Measurements from ENCODE around the gene SMARCB1.

SMARCB1 gene

DNA sequence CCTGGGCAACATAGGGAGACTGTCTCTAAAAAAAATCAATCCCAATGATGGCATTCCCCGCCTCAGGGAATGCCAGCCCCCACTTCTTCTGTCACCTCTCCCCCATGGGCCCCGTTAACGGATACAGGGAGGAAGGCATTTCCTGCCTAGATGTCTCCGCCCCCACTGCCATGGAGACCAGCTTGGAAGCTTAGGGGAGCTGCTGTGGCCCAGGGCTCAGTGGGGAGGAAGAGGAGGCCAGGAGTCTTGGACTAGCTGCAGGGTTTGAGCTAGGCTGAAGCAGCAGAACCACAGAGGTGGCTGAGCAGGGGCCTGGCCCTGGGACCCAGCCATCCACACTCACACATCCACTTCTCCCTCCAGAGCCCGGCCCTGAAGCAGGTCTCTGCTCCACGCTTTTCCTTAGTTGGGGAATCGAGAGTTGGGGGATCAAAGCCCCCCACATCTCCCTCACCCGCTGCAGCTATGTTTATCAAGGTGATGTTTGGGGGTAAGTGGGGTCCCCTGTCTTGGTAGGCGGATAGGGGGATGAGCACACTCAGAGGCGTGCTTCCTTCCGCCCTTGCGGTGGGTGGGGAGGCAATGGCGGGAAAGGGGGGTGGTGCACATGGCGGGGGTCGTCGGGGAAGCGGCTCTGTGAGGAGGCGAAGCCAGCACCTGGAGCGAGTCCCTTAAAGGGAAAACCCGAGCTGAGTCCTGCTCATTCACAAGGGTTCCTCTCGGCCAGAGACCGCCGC is 23.8 kb upstream of the SMARCB1 start, which contains the start of gene C22orf15:
C22orf15 (plus strand) TSS at position 149 of the 737 bp plus-strand sequence; CDS start at position 466, 317 bp downstream.
- DNase-seq (ENCODE audit: low spot score): no peak

GRCh38 chr22:23763579-23763945 is 23.2 kb upstream of the SMARCB1 start:
- DNase-seq (ENCODE audit: low spot score): peak; percentile 37

DNA sequence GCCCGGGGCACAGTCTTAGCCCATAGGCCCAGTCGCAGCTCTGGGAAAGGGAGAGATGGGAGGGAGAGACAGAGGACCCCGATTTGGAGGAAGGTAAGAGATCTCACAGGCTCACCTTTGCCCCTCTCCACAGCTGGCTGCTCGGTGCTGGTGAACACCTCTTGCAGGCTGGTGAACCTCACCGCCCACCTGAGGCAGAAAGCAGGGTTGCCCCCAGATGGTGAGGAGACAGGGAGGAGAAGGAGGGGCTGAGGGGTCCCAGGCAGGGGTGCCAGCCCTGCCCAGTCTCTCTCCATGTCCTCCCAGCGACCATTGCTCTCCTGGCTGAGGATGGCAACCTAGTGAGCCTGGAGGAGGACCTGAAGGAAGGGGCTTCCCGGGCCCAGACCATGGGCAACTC is 22.8 kb upstream of the SMARCB1 start:
- no peak for DNase-seq (ENCODE audit: low spot score)

DNA sequence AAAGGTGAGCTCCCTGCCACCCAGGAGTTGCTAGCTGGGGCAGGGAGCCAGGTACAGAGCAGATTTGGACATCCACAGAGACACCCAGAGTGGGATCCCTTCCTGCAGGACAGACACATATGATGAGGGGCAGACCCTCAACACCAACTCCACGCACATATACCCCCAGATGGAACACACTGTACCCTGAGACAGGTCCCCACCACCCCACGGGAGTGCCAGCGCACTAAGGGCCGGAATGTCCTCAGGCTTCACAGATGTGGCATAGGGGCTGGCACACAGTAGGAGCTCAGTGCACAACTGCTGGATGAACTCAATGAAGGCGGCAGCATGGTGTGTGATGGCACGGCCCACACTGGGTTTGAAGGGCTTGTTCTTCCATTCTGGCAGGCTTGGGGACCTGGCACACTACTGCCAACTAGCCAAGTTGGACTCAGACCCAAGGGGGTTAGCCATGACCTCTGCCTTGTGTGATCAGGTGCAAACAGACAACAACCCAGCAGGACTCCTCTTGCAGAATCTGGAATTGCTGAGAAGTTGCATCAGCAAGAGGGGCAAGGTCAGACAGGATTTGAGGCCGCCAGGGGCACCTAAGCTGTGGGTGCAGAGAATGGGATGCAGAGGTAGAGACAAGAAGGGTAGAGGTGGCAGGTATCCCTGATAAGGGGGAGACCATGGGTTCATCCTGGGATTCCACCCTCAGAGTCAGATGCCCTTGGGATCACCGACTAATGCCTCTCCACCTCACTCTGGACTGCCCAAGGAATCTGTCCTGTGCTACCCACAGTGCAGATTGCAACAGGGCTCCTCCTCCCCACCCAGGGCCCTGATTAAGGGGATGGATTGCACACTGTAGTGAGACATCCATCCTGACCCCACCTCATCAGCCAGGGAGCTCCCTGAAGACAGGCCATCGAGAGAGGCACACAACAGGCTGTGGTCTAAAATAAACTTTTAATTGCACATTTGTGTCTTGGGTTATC is 21.6 kb upstream of the SMARCB1 start:
- no peak for DNase-seq (ENCODE audit: low spot score)

DNA sequence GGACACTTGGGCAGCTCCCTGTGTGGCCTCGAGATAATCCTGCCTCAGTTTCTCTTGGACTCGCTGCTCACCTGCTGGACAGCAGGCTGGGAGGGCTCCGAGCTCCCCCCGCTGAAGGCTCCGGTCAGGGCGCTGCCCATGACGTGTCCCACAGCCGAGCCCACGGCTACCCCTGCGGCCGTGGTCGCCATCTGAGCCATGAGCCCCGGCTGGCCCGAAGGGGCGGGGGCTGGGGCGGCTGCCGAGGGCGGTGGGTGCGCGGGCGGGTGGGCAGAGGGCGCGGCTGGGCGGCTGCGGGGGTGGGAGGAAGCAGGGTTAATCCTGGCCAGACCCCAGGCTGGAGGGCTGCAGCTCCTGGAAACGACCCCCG is 19.5 kb upstream of the SMARCB1 start:
- no peak for DNase-seq (ENCODE audit: low spot score)

GRCh38 chr22:23767673-23768548 is 18.9 kb upstream of the SMARCB1 start, which contains the start of gene CHCHD10:
TSS of gene CHCHD10 (minus strand) at chr22:23767972. CDS start at chr22:23767874, 98 bp downstream.
- peak; percentile 87 for DNase-seq (ENCODE audit: low spot score)

DNA sequence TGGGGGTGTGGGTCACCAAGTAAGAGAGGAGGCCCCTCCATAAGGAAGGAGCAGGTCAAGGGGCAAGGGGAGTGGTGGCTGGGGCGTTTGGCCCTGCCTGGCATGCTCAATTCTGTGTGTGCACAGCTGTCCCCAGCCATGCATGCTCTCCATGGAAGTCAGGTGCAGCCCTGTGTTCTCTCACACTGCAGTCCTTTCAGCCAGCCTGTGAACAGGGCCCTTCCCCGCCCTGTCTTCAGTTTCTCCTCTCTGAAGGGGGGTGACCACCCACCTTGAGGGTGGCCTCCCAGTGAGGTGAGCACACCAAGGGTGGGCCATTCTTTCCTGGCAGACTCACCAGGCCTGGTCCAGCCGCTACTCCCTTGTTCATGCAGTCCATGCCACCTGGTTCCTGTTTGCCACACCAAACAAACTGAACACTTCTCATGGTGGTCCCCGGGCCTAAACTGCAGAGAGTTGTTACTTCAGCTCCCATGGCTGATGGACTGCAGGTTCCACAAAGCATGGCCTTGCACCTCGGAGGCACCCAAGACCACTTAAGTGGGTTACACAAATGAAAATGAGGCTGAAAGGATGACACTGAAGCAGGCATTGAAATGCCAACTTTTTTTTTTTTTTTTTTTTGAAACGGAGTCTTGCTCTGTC is 17.3 kb upstream of the SMARCB1 start:
- DNase-seq (ENCODE audit: low spot score): peak; percentile 79

GRCh38 chr22:23772315-23772648 is 14.5 kb upstream of the SMARCB1 start:
- no peak for DNase-seq (ENCODE audit: low spot score)

GRCh38 chr22:23772649-23773473 is 13.9 kb upstream of the SMARCB1 start, which contains the start of gene MMP11:
TSS of gene MMP11 (plus strand) at chr22:23772849. CDS start at chr22:23772871, 22 bp downstream.
- peak; percentile 52 for DNase-seq (ENCODE audit: low spot score)

DNA sequence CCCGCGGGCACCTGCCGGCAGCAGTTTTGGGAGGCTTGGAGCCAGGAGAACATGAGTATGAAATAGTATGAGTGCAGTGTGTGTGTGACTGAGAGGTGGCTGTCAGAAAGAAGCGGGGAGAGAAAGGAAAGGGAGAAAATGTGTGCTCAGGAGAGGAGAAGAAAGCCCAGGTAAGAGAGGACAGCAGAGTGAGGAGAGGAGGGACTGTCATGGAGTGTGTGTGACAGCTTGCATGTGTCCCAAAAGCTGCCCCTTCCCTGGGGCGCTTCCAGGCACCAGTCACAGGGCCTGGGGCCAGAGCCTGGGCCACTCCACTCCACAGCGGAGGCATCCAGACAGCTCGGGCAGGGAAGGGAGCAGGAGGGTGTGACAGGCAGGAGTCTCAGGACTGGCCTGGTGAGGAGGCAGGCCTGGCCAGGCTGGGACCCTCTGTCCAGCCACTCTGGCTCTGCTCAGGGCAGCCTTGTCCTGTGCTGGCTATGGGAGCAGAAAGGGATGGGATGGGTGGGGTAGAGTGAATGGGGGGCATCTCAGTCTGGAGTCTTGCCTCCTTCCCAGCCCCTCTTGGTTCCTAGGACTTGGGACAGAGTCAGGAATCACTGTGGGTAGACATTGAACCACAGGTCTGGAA is 13.2 kb upstream of the SMARCB1 start:
- DNase-seq (ENCODE audit: low spot score): no peak

- DNase-seq (ENCODE audit: low spot score): no peak
These were observed 12.4 kb upstream of the SMARCB1 start for GRCh38 chr22:23774114-23774921.

DNA sequence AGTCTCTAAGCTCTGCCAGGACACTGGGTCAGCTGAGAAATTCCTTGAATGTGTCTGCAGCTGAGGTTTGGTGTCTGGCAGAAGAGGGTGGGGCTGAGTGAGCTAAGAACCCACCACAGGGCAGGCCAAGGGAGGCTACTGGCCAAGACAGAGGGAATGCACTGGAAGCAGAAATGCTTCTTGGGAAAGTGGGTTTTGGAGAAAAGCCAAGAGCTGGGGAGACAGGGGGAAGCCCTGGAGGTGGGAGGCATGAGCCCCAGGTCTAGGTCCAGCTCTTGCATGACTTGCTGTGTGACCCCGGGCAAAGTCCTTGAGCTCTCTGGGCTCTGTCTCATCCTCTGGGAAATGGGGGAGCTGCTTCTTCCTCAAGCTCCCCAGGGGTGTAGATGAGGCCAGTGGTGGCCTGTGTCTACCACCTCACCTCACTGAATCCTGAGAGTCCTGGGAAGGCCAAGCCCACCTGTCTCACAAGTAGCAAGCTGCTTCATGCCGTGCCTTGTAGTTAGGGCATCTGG is 11.8 kb upstream of the SMARCB1 start:
- no peak for DNase-seq (ENCODE audit: low spot score)

- DNase-seq (ENCODE audit: low spot score): no peak
These were observed 10.9 kb upstream of the SMARCB1 start for GRCh38 chr22:23775779-23776375.

DNA sequence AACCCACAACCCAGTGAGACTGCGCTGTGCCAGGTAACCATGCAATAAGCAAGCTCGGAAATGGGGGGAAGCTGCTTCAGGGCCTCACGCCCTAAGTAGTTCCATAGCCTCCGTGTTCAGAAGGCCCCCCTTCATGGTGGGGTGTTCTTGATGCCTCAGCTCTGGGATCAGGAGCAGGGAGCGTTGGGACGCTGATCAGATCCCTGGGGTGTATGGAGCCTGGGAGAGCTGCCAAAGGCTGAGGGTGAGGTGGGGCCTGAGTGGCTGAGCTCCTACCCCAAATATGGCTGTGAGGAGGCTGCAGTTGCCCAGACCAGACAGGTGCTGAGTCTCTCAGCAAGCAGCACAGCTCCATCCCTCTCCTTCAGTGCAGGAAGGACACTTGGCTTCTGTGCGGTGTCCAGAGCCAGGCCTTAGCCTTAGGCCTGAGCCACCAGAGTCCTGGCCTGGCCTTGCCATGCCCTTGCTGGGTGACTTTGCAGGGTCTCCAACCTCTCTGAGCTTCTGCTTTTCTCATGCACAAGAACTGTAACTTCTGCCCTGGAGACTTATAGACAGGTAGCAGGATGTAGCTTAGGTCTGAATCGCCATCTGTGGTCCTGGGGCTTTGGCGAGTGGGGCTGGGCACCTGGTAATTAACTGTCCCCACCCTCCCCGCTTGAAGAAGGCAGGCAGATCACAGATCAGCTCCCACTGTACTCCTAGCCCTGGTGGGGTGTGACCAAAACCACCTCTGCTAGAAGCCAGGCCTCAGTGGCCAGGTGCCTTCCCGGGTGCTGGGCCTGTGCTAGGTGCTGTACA is 8.8 kb upstream of the SMARCB1 start:
- DNase-seq (ENCODE audit: low spot score): no peak

DNA sequence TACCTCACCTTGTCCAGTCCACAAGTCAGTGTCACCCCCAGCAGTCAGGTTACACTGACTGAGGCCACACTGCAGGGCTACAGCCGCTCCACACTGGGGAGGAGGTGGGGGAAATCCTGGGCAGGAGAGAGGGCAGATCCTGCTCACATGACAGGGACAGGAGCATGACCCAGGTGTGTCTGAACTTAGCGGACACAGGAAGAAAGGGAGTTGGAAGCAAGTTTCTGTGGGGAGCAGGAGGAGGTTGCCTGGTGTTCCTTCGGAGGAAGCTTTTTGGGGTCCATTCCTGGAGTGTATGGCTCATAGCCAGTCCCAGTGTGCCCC is 8.2 kb upstream of the SMARCB1 start:
- no peak for DNase-seq (ENCODE audit: low spot score)

GRCh38 chr22:23779083-23779482 is 7.7 kb upstream of the SMARCB1 start:
- no peak for DNase-seq (ENCODE audit: low spot score)

DNA sequence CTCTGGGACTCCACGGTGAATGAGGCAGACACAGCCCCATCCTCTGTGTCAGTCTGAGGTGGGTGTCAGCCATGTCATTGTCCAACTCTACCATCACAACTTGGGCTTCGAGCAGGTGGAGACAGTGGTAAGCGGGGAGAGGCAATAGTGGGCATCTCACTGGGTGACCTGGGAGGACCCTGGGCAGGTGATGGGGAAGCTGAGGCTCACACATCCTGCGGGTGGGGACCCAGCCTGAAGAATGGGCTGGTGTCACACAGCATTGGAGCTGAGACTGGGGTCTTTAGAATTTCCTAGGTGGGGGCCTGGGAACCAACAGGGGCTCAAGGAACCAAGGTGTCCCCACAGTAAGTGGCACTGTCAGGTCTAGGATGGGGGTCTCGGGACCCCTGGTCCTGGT is 7.0 kb upstream of the SMARCB1 start:
- DNase-seq (ENCODE audit: low spot score): no peak
